SK-N-SH treated with all-trans-retinoic acid at 6 μM for 48 hours (cell line): ENCODE measurements around the gene DPP6.

ENCODE experiments used
- ATAC-seq: fragments of 200-7000 bp; cut with Tn5 transposase; 3 replicates; pipeline ENCODE4 v1.9.1; 2020; ENCODE audit warnings: mild to moderate bottlenecking, moderate library complexity
- ARNTL ChIP-seq: fragments of 450-650 bp; formaldehyde crosslinking; IDR thresholded peaks from 2 replicates; pipeline ENCODE4 v1.5.0; 2020; ENCODE audit warnings: low read depth, mild to moderate bottlenecking, moderate library complexity, borderline replicate concordance
- BACH2 ChIP-seq: fragments of 250-450 bp; sonication (Bioruptor Pico); IDR thresholded peaks from 2 replicates; pipeline ENCODE4 v1.9.0; 2021; ENCODE audit warnings: mild to moderate bottlenecking, borderline replicate concordance
- CSDC2 ChIP-seq: fragments of 250-450 bp; sonication (Bioruptor Pico); IDR thresholded peaks from 2 replicates; pipeline ENCODE4 v1.5.0; 2020; ENCODE audit warnings: mild to moderate bottlenecking, moderate library complexity
- ESRRG ChIP-seq: fragments of 250-450 bp; sonication (Bioruptor Pico); IDR thresholded peaks from 2 replicates; pipeline ENCODE4 v1.6.1; 2021; ENCODE audit warnings: mild to moderate bottlenecking
- GLIS3 ChIP-seq: fragments of 250-450 bp; sonication (Bioruptor Pico); IDR thresholded peaks from 2 replicates; pipeline ENCODE4 v1.5.0; 2020; ENCODE audit warnings: mild to moderate bottlenecking, moderate library complexity
- OSR1 ChIP-seq: fragments of 250-450 bp; sonication (Bioruptor Pico); IDR thresholded peaks from 2 replicates; pipeline ENCODE4 v1.8.0; 2022; ENCODE audit warnings: moderate library complexity, mild to moderate bottlenecking, inconsistent platforms
- PPARA ChIP-seq: fragments of 250-450 bp; sonication (Bioruptor Pico); IDR thresholded peaks from 2 replicates; pipeline ENCODE4 v1.5.0; 2020; ENCODE audit warnings: mild to moderate bottlenecking, borderline replicate concordance
- RARB ChIP-seq: fragments of 250-450 bp; sonication (Bioruptor Pico); IDR thresholded peaks from 2 replicates; pipeline ENCODE4 v1.8.0; 2021; ENCODE audit warnings: mild to moderate bottlenecking, moderate library complexity
- SNAI2 ChIP-seq: fragments of 250-450 bp; sonication (Bioruptor Pico); IDR thresholded peaks from 2 replicates; pipeline ENCODE4 v1.5.0; 2020; ENCODE audit warnings: mild to moderate bottlenecking, moderate library complexity
- TCF4 ChIP-seq: fragments of 250-450 bp; sonication (Bioruptor Pico); IDR thresholded peaks from 2 replicates; pipeline ENCODE4 v1.8.0; 2021; ENCODE audit warnings: mild to moderate bottlenecking, moderate library complexity, borderline replicate concordance
- TOX ChIP-seq: fragments of 250-450 bp; sonication (Bioruptor Pico); IDR thresholded peaks from 2 replicates; pipeline ENCODE4 v1.8.0; 2021; ENCODE audit warnings: mild to moderate bottlenecking, moderate library complexity, borderline replicate concordance
- ZC3H10 ChIP-seq: fragments of 250-450 bp; sonication (Bioruptor Pico); IDR thresholded peaks from 2 replicates; pipeline ENCODE4 v1.5.1; 2021; ENCODE audit warnings: mild to moderate bottlenecking, moderate library complexity
- ZFP3 ChIP-seq: fragments of 250-450 bp; sonication (Bioruptor Pico); IDR thresholded peaks from 2 replicates; pipeline ENCODE4 v1.5.0; 2020; ENCODE audit warnings: mild to moderate bottlenecking, moderate library complexity
- ZFP30 ChIP-seq: fragments of 450-650 bp; formaldehyde crosslinking; IDR thresholded peaks from 2 replicates; pipeline ENCODE4 v1.5.0; 2022; ENCODE audit warnings: mild to moderate bottlenecking, moderate library complexity
- ZNF565 ChIP-seq: fragments of 450-650 bp; formaldehyde crosslinking; conservative IDR thresholded peaks from 2 replicates; pipeline ENCODE4 v1.5.0; 2020; ENCODE audit warnings: low read depth, mild to moderate bottlenecking, moderate library complexity
- ZNF70 ChIP-seq: fragments of 450-650 bp; formaldehyde crosslinking; IDR thresholded peaks from 2 replicates; pipeline ENCODE4 v1.5.0; 2020; ENCODE audit warnings: mild to moderate bottlenecking, moderate library complexity
- ZNF8 ChIP-seq: fragments of 450-650 bp; formaldehyde crosslinking; IDR thresholded peaks from 2 replicates; pipeline ENCODE4 v1.5.0; 2020; ENCODE audit warnings: mild to moderate bottlenecking, moderate library complexity
- TF ChIP-seq, protein P1 (sequence below): fragments of 250-450 bp; sonication (Bioruptor Pico); IDR thresholded peaks from 2 replicates; pipeline ENCODE4 v1.5.1; 2021; ENCODE audit warnings: mild to moderate bottlenecking, moderate library complexity
- TF ChIP-seq, protein P2 (sequence below): fragments of 250-450 bp; sonication (Bioruptor Pico); IDR thresholded peaks from 2 replicates; pipeline ENCODE4 v1.8.0; 2020; ENCODE audit warnings: mild to moderate bottlenecking, moderate library complexity, borderline replicate concordance
- TF ChIP-seq, protein P3 (sequence below): fragments of 250-450 bp; sonication (Bioruptor Pico); IDR thresholded peaks from 2 replicates; pipeline ENCODE4 v1.8.0; 2021; ENCODE audit warnings: low read depth, mild to moderate bottlenecking, moderate library complexity, borderline replicate concordance
- TF ChIP-seq, protein P4 (sequence below): fragments of 250-450 bp; sonication (Bioruptor Pico); IDR thresholded peaks from 2 replicates; pipeline ENCODE4 v1.5.1; 2020; ENCODE audit warnings: low read depth, mild to moderate bottlenecking, moderate library complexity
- TF ChIP-seq, protein P5 (sequence below): fragments of 250-450 bp; sonication (Bioruptor Pico); IDR thresholded peaks from 2 replicates; pipeline ENCODE4 v1.5.0; 2020; ENCODE audit warnings: mild to moderate bottlenecking, moderate library complexity

DPP6 gene

DNA sequence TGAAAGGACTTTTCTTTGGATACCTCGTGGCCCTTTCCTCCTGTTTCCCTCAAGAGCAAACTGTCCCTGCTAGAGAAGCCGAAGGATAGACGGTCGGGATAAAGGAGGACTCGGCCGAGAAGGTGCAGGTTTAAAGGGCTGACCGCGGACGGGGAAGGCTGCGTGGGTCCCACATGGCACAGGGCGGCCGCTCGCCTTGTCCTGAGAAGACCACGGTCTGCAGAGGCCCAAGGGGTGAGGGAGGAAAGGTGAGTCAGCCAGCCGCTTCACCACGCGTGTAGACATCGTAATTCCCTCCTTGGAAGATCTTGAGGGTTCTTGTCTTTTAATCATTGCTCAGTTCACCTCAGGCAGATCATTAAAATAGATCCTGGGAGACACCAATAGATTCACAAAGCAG, 253.8 kb downstream of the DPP6 start:
- ATAC-seq, result no peak
- no peak for TF ChIP-seq TCF4
- TF ChIP-seq TOX (CRISPR knock-in tag), result no peak
- TF ChIP-seq ZFP30, result no peak
- TF ChIP-seq ZNF70 (CRISPR knock-in tag), result no peak
- no peak for TF ChIP-seq PPARA
- no peak for TF ChIP-seq ZNF8 (CRISPR knock-in tag)
- TF ChIP-seq, protein P1, sequence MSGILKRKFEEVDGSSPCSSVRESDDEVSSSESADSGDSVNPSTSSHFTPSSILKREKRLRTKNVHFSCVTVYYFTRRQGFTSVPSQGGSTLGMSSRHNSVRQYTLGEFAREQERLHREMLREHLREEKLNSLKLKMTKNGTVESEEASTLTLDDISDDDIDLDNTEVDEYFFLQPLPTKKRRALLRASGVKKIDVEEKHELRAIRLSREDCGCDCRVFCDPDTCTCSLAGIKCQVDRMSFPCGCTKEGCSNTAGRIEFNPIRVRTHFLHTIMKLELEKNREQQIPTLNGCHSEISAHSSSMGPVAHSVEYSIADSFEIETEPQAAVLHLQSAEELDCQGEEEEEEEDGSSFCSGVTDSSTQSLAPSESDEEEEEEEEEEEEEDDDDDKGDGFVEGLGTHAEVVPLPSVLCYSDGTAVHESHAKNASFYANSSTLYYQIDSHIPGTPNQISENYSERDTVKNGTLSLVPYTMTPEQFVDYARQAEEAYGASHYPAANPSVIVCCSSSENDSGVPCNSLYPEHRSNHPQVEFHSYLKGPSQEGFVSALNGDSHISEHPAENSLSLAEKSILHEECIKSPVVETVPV (CRISPR knock-in tag), result no peak
- TF ChIP-seq OSR1 (CRISPR knock-in tag), result no peak
- TF ChIP-seq RARB, result no peak
- TF ChIP-seq ESRRG, result no peak
- no peak for TF ChIP-seq ZC3H10

DNA sequence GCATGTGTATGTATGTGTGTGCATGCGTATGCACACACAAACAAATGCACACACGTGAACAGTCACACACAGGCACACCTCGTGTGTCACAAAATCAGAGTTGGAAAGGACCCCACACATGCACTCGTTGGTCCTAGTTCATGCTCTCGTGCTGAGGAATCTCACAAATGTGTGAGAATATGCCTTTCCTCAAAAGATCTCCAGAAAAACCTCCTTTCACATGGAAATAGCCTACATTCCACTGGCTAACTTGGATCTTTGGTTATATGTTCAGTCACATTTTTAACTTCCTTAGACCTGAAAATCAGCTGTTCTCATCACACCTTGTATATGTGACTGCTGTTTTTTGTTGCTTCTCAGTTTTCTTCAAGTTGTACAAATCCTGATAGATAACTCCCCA, 256.7 kb downstream of the DPP6 start:
- no peak for ATAC-seq

DNA sequence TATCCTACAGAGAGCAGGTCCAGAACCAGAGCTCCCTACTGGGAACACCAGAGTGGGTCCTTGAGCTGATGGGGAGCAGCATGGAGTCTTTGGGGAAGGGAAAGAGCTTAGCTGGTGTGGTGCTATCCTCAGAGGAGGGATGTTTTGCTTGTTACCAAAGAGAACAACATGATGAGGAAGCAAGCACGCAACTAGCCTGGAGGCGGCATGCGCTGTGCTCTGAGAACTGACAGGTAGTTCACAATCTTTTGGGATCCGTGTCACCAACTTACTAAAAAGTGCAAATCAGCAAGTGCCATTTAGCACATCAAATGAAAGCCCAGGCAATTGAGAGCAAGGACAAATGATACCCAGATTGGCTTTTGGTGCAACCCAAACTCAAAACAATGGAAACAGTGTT, 257.9 kb downstream of the DPP6 start:
- TF ChIP-seq ZNF70 (CRISPR knock-in tag) (no peak), OSR1 (CRISPR knock-in tag) (no peak), ZC3H10 (no peak), BACH2 (CRISPR knock-in tag) (no peak), CSDC2 (CRISPR knock-in tag) (no peak), RARB (no peak), PPARA (no peak), TOX (CRISPR knock-in tag) (no peak), ZNF565 (CRISPR knock-in tag) (no peak), SNAI2 (CRISPR knock-in tag) (no peak), ZNF8 (CRISPR knock-in tag) (no peak), TCF4 (no peak), ZFP30 (no peak), ZFP3 (CRISPR knock-in tag) (no peak), ARNTL (CRISPR knock-in tag) (no peak), ESRRG (no peak)
- TF ChIP-seq, protein P2, sequence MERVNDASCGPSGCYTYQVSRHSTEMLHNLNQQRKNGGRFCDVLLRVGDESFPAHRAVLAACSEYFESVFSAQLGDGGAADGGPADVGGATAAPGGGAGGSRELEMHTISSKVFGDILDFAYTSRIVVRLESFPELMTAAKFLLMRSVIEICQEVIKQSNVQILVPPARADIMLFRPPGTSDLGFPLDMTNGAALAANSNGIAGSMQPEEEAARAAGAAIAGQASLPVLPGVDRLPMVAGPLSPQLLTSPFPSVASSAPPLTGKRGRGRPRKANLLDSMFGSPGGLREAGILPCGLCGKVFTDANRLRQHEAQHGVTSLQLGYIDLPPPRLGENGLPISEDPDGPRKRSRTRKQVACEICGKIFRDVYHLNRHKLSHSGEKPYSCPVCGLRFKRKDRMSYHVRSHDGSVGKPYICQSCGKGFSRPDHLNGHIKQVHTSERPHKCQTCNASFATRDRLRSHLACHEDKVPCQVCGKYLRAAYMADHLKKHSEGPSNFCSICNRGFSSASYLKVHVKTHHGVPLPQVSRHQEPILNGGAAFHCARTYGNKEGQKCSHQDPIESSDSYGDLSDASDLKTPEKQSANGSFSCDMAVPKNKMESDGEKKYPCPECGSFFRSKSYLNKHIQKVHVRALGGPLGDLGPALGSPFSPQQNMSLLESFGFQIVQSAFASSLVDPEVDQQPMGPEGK (CRISPR knock-in tag), result no peak
- TF ChIP-seq, protein P3, sequence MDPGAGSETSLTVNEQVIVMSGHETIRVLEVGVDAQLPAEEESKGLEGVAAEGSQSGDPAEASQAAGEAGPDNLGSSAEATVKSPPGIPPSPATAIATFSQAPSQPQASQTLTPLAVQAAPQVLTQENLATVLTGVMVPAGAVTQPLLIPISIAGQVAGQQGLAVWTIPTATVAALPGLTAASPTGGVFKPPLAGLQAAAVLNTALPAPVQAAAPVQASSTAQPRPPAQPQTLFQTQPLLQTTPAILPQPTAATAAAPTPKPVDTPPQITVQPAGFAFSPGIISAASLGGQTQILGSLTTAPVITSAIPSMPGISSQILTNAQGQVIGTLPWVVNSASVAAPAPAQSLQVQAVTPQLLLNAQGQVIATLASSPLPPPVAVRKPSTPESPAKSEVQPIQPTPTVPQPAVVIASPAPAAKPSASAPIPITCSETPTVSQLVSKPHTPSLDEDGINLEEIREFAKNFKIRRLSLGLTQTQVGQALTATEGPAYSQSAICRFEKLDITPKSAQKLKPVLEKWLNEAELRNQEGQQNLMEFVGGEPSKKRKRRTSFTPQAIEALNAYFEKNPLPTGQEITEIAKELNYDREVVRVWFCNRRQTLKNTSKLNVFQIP, result no peak
- TF ChIP-seq, protein P4, sequence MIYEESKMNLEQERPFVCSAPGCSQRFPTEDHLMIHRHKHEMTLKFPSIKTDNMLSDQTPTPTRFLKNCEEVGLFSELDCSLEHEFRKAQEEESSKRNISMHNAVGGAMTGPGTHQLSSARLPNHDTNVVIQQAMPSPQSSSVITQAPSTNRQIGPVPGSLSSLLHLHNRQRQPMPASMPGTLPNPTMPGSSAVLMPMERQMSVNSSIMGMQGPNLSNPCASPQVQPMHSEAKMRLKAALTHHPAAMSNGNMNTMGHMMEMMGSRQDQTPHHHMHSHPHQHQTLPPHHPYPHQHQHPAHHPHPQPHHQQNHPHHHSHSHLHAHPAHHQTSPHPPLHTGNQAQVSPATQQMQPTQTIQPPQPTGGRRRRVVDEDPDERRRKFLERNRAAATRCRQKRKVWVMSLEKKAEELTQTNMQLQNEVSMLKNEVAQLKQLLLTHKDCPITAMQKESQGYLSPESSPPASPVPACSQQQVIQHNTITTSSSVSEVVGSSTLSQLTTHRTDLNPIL (CRISPR knock-in tag), result no peak
- TF ChIP-seq, protein P5, sequence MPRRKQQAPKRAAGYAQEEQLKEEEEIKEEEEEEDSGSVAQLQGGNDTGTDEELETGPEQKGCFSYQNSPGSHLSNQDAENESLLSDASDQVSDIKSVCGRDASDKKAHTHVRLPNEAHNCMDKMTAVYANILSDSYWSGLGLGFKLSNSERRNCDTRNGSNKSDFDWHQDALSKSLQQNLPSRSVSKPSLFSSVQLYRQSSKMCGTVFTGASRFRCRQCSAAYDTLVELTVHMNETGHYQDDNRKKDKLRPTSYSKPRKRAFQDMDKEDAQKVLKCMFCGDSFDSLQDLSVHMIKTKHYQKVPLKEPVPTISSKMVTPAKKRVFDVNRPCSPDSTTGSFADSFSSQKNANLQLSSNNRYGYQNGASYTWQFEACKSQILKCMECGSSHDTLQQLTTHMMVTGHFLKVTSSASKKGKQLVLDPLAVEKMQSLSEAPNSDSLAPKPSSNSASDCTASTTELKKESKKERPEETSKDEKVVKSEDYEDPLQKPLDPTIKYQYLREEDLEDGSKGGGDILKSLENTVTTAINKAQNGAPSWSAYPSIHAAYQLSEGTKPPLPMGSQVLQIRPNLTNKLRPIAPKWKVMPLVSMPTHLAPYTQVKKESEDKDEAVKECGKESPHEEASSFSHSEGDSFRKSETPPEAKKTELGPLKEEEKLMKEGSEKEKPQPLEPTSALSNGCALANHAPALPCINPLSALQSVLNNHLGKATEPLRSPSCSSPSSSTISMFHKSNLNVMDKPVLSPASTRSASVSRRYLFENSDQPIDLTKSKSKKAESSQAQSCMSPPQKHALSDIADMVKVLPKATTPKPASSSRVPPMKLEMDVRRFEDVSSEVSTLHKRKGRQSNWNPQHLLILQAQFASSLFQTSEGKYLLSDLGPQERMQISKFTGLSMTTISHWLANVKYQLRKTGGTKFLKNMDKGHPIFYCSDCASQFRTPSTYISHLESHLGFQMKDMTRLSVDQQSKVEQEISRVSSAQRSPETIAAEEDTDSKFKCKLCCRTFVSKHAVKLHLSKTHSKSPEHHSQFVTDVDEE (CRISPR knock-in tag), result no peak
- no peak for ATAC-seq

More for the DNA sequence above, 256.7 kb downstream of the DPP6 start:
- TF ChIP-seq ZFP30, result no peak
- TF ChIP-seq GLIS3 (CRISPR knock-in tag), result no peak
- no peak for TF ChIP-seq RARB
- TF ChIP-seq OSR1 (CRISPR knock-in tag), result no peak
- TF ChIP-seq PPARA, result no peak
- TF ChIP-seq BACH2 (CRISPR knock-in tag), result no peak
- TF ChIP-seq, protein P5 (CRISPR knock-in tag), result no peak
- TF ChIP-seq ARNTL (CRISPR knock-in tag), result no peak
